Measurements from ENCODE around the gene ASCL2. TPM values are rescaled to one million over a fixed set of nuclear protein-coding genes. Genes with fewer than 3 reads are reported as not detected.

Gene ASCL2
- total and polyA plus RNA-seq, 8 donors = 0.24 to 7.0 (median 0.95) TPM

DNA sequence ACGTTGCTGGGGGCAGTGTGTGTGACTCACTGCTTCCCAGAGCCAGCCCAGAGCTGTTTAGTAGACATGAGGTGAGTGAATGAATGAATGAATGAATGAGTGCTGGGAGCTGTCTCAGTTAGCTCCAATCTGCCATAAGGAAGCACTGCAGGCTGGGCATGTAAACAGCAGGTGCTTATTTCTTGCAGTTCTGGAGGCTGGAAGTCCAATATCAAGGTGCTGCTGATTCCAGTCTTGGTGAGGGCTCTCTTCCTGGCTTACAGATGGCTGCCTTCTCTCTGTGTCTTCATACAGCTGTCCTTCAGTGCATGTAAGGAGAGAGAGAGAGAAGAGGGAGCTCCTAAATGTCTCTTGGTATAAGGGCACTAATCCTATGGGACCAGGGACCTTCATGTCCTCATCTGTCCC lies 27.2 kb upstream of the ASCL2 start:
- no peaks in the 10 kb centered on the region for H3K36me3 ChIP-seq
- no peaks in the 10 kb centered on the region for H3K9me3 ChIP-seq
- no peaks in the 10 kb centered on the region for H3K4me1 ChIP-seq
- no peak for FAIRE-seq
- intact Hi-C loops (cut with DNase I) = loop anchor here in 1 of 3 donors (5.0 kb wide), 1 partner anchor 100 kb away; no protein-coding TSS in a partner anchor
- no peak overlapping the region for H3K4me3 ChIP-seq
- DNase-seq = no peak
- no peaks in the 10 kb centered on the region for H3K27me3 ChIP-seq
- TF ChIP-seq, protein P1, sequence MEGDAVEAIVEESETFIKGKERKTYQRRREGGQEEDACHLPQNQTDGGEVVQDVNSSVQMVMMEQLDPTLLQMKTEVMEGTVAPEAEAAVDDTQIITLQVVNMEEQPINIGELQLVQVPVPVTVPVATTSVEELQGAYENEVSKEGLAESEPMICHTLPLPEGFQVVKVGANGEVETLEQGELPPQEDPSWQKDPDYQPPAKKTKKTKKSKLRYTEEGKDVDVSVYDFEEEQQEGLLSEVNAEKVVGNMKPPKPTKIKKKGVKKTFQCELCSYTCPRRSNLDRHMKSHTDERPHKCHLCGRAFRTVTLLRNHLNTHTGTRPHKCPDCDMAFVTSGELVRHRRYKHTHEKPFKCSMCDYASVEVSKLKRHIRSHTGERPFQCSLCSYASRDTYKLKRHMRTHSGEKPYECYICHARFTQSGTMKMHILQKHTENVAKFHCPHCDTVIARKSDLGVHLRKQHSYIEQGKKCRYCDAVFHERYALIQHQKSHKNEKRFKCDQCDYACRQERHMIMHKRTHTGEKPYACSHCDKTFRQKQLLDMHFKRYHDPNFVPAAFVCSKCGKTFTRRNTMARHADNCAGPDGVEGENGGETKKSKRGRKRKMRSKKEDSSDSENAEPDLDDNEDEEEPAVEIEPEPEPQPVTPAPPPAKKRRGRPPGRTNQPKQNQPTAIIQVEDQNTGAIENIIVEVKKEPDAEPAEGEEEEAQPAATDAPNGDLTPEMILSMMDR (IDR thresholded peaks at IDR 0.05) = no peak
- ATAC-seq = no peak
- WGBS, 2 donors = 34 to 44% methylated on average over 1 of the region's 1 CpG
- no peak overlapping the region for H3K27ac ChIP-seq

DNA sequence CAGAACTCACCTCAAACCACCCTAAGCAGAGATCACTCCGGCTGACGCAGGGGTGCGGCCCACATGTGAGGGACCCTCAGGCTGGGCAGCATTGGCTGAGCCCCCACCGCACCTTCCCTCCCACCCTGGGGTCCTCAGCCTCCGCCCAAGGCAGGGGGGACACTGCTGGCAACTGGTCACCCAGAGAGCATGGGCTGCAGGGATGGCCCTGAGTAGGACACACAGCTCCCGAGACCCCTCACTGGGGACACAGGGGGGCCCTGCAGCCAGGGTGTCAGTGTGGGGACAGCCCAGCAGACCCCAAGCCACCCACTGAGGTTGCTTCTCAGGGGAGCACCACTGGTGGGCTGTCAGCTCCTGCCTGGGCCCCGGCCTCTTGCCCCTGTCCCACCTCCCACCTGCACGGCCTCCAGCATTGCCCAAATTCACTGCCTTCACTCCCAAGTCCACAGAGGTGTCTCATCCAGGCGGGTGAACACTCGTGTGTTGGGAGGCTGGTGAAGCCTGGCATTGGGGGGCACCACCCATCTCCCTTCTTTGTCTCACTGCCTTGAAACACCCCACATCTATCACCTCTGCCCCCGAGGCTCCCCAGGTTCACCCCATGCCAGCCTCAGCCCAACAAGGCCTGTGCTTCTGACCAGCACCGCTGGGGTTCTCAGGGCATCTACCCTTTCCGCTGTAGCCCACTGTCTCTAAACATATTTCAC lies 26.7 kb upstream of the ASCL2 start:
- Histone ChIP-seq H3K27me3 (no peaks in the 10 kb centered on the region), H3K9me3 (no peaks in the 10 kb centered on the region), H3K4me3 (no peak overlapping the region), H3K36me3 (no peaks in the 10 kb centered on the region), H3K4me1 (no peaks in the 10 kb centered on the region), H3K27ac (no peak overlapping the region)
- FAIRE-seq (no peak), DNase-seq (peak in 3 of 6 donors; percentile 4 to 55 (median 44)), ATAC-seq (no peak)
- TF ChIP-seq, protein P1 (IDR thresholded peaks at IDR 0.05) = no peak
- intact Hi-C loops (cut with DNase I) = loop anchor here in 1 of 3 donors (5.0 kb wide), 1 partner anchor 100 kb away; no protein-coding TSS in a partner anchor
- 75 to 82% methylated on average over 12 to 13 of the region's 13 CpGs for WGBS, 2 donors

DNA sequence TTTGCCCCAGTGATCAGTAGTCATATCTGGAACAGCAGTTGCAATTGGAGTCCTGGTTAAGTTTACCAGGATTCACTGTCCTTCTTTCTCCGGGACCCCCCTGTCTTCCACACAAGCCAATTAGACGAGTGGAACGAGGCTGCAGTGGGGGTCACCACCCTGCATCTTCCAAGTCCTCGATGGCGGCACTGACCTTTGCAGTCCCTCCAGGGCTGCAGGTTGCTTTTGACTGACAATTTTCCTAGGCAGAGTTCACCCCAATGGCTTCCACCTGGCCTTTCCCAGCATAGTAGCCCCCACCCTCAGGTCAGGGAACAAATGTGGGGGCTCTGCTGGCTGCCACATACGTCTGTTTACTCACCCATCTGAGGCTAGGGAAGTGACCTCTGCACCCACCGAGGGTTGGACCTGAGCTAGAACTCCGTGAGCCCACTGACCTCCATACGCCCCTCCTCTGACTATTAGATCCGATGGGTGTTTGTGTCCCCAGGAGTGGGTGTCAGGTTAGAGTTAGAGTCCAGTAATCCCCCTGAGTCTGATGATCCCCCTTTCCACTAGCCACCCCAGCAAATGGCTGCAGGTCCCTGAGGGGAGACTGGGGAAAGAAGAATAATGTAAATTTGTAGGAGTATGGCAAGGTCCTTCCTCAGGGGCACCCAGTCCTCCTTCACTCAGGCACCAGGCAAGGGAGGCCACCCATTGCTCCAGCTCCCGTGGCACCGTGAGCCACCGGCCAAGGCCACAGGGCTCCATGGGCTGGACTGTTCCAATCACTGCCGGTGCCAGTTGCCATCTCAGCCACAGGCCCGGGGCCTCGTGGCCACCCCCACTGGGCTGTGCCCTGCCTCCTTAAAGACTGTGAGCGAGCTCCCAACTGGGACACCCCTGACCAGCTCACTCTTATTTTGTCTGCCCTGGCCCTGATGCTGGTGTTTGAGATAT lies 25.9 kb upstream of the ASCL2 start:
- Histone ChIP-seq H3K36me3 (no peaks in the 10 kb centered on the region), H3K9me3 (no peaks in the 10 kb centered on the region), H3K4me3 (no peak overlapping the region), H3K27ac (no peak overlapping the region), H3K4me1 (no peaks in the 10 kb centered on the region), H3K27me3 (no peaks in the 10 kb centered on the region)
- no peak for FAIRE-seq
- TF ChIP-seq, protein P1 (IDR thresholded peaks at IDR 0.05) = no peak
- ATAC-seq = no peak
- intact Hi-C loops (cut with DNase I) = loop anchor here in 1 of 3 donors (5.0 kb wide), 1 partner anchor 99 kb away; no protein-coding TSS in a partner anchor
- WGBS, 2 donors = 65 to 77% methylated on average over 17 of the region's 17 CpGs
- peak in 3 of 6 donors; percentile 6 to 53 (median 32) for DNase-seq

DNA sequence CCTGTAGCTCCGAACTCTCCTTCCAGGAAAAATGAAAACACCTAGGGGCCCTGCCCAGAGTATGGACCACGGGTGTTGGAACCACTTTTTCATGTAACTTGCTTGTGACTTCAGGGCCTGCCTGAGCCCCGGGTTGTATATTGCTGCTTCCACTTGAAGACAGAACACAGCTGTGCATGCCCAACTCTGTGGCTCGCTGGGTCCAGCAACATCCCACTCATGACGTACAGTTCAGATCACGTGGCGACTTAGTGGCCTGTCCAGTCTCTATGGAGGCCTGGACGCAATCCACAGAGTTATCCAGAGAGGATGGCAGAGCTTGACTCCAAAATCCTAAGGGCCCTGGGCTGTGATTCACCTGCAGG lies 24.5 kb upstream of the ASCL2 start:
- FAIRE-seq (no peak), DNase-seq (peak in 1 of 6 donors; percentile 25), ATAC-seq (no peak)
- no peak overlapping the region for H3K4me3 ChIP-seq
- H3K36me3 ChIP-seq = no peaks in the 10 kb centered on the region
- no peak overlapping the region for H3K27ac ChIP-seq
- H3K9me3 ChIP-seq = no peaks in the 10 kb centered on the region
- no peaks in the 10 kb centered on the region for H3K4me1 ChIP-seq
- intact Hi-C loops (cut with DNase I) = loop anchor here in 1 of 3 donors (5.0 kb wide), 1 partner anchor 98 kb away; no protein-coding TSS in a partner anchor
- TF ChIP-seq, protein P1 (IDR thresholded peaks at IDR 0.05) = no peak
- no peaks in the 10 kb centered on the region for H3K27me3 ChIP-seq
- 77 to 83% methylated on average over 8 of the region's 8 CpGs for WGBS, 2 donors

Measured in pancreas (tissue), 10 donors.